Measurements from ENCODE around the gene WNT16.

The WNT16 gene

GRCh38 chr7:121390109-121390508 lies 61.3 kb downstream of the WNT16 start:
- no peak for DNase-seq (ENCODE audit: low read depth in 2 of 2, low spot score in 1 of 2)

- no peak for DNase-seq (ENCODE audit: low read depth in 2 of 2, low spot score in 1 of 2)
These were observed 61.8 kb downstream of the WNT16 start for GRCh38 chr7:121390617-121391016.
